Caco-2 (cell line): Measurements from ENCODE around the gene C10orf90. TPM values are rescaled to one million over a fixed set of nuclear protein-coding genes. Genes with fewer than 3 reads are reported as not detected.

ENCODE experiments used
- BruUV-seq: library from RNA; stranded (reverse); fragments of 400-500 nt; replicated peaks from 2 replicates; lab custom pipeline; 2021; lab: Mats Ljungman, UMichigan
- CTCF ChIA-PET: fragments of 300-600 bp; sonication (Branson Sonifier 250); formaldehyde crosslinking; loops from one replicate; lab custom pipeline; 2022; ENCODE audit warnings: antibody characterized with exemption; lab: Charles Lee
- POLR2A ChIA-PET: fragments of 300-600 bp; sonication (Branson Sonifier 250); formaldehyde crosslinking; loops from one replicate; lab custom pipeline; 2022; ENCODE audit warnings: antibody characterized with exemption; lab: Charles Lee
- DNase-seq, 2 experiments: peaks; one replicate each; pipeline versions ENCODE4 v3.0.0 to v3.0.0-alpha.2; 2020 to 2022
- H3K27me3 ChIP-seq: replicated peaks from 2 replicates; pipeline ENCODE4 v1.6.0; 2011; ENCODE audit warnings: low read length; ENCODE audit not compliant: control insufficient read depth, insufficient read depth
- H3K36me3 ChIP-seq: 2 replicates; pipeline ENCODE4 v1.5.1; 2011; ENCODE audit warnings: low read length; ENCODE audit not compliant: control insufficient read depth, insufficient read depth
- H3K4me1 ChIP-seq: fragments of 250-450 bp; sonication (Bioruptor Pico); 2 replicates; pipeline ENCODE4 v1.5.1; 2020; ENCODE audit warnings: mild to moderate bottlenecking
- H3K4me3 ChIP-seq: 2 replicates; pipeline ENCODE4 v1.5.1; 2011; ENCODE audit warnings: low read depth, mild to moderate bottlenecking, control low read depth, low read length
- H3K9me3 ChIP-seq: fragments of 250-450 bp; sonication (Bioruptor Pico); 2 replicates; pipeline ENCODE4 v1.5.1; 2020; ENCODE audit warnings: mild to moderate bottlenecking, moderate library complexity
- H3K27ac Mint-ChIP-seq: one replicate; pipeline ENCODE4 v1.8.0; 2022; ENCODE audit warnings: mixed read lengths; ENCODE audit not compliant: unreplicated experiment
- H3K27me3 Mint-ChIP-seq: one replicate; pipeline ENCODE4 v1.8.0; 2022; ENCODE audit warnings: mixed read lengths; ENCODE audit not compliant: insufficient read depth, unreplicated experiment
- H3K36me3 Mint-ChIP-seq: one replicate; pipeline ENCODE4 v1.8.0; 2022; ENCODE audit warnings: mild to moderate bottlenecking, mixed read lengths; ENCODE audit not compliant: insufficient read depth, unreplicated experiment
- H3K4me1 Mint-ChIP-seq: one replicate; pipeline ENCODE4 v1.8.0; 2022; ENCODE audit warnings: low read depth, mixed read lengths; ENCODE audit not compliant: unreplicated experiment
- H3K4me3 Mint-ChIP-seq: one replicate; pipeline ENCODE4 v1.8.0; 2022; ENCODE audit warnings: mild to moderate bottlenecking, moderate library complexity, mixed read lengths; ENCODE audit not compliant: unreplicated experiment
- H3K9me3 Mint-ChIP-seq: one replicate; pipeline ENCODE4 v1.8.0; 2022; ENCODE audit warnings: mixed read lengths; ENCODE audit not compliant: unreplicated experiment
- intact Hi-C: fragments of 100-400 bp; cut with micrococcal nuclease; formaldehyde crosslinking; loops from one replicate; pipeline ENCODE4 v1.10.0; 2022; ENCODE audit not compliant: unreplicated experiment
- total RNA-seq: library from RNA; stranded (reverse); gene quantifications from 2 replicates; pipeline ENCODE4 v1.2.3, GENCODE V29; 2022
- TF ChIP-seq, protein P1 (sequence below), 2 experiments: fragments of 200-600 bp in 1 of 2; IDR thresholded peaks; 1 replicate in 1 of 2; 2 replicates in 1 of 2; pipeline versions ENCODE4 v1.5.1 to v1.8.0; 2011 to 2022; ENCODE audit warnings: antibody characterized with exemption in 1 of 2, control low read depth in 1 of 2, inconsistent platforms in 1 of 2, low read depth in 1 of 2, low read length in 1 of 2, mild to moderate bottlenecking in 1 of 2, moderate library complexity in 1 of 2; ENCODE audit not compliant: insufficient read depth in 1 of 2, severe bottlenecking in 1 of 2, unreplicated experiment in 1 of 2

Gene C10orf90
- total RNA-seq, 1 experiment from 2014 or later = not detected

DNA sequence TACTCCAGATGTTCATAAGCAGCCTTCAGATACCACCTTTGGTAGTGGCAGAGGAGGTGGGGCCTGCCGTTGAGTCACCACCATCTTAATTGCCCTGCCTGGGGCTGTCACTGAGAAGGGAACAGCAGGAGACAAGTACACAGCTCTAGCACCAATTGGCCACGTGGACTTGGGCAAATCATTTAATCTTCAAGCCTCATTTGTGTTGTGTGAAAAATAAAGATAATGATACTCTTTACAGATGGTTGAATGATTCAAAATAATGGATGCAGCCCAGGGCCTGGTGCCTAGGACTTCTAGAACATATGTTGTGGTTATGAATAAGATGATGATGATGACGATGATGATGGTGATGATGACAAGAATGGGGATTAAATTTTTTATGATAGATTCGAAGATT, 170.3 kb downstream of the C10orf90 start:
- no peaks in the 10 kb centered on the region for H3K27me3 ChIP-seq
- DNase-seq = no peak
- no peaks in the 10 kb centered on the region for H3K9me3 Mint-ChIP-seq
- H3K9me3 ChIP-seq = no peaks in the 10 kb centered on the region
- H3K4me1 Mint-ChIP-seq = no peaks in the 10 kb centered on the region
- H3K4me1 ChIP-seq = no peaks in the 10 kb centered on the region
- no peaks in the 10 kb centered on the region for H3K36me3 ChIP-seq
- H3K36me3 Mint-ChIP-seq = no peaks in the 10 kb centered on the region
- ChIA-PET POLR2A (no interaction called here), CTCF (no interaction called here)
- no peak overlapping the region for H3K4me3 ChIP-seq
- H3K27ac Mint-ChIP-seq = no peak overlapping the region
- no peak overlapping the region for H3K4me3 Mint-ChIP-seq
- intact Hi-C loops = loop anchor here (5.0 kb wide), 1 partner anchor 633 kb away; no protein-coding TSS in a partner anchor
- H3K27me3 Mint-ChIP-seq = peaks cover 23% of the 10 kb centered on the region
- TF ChIP-seq, protein P1, sequence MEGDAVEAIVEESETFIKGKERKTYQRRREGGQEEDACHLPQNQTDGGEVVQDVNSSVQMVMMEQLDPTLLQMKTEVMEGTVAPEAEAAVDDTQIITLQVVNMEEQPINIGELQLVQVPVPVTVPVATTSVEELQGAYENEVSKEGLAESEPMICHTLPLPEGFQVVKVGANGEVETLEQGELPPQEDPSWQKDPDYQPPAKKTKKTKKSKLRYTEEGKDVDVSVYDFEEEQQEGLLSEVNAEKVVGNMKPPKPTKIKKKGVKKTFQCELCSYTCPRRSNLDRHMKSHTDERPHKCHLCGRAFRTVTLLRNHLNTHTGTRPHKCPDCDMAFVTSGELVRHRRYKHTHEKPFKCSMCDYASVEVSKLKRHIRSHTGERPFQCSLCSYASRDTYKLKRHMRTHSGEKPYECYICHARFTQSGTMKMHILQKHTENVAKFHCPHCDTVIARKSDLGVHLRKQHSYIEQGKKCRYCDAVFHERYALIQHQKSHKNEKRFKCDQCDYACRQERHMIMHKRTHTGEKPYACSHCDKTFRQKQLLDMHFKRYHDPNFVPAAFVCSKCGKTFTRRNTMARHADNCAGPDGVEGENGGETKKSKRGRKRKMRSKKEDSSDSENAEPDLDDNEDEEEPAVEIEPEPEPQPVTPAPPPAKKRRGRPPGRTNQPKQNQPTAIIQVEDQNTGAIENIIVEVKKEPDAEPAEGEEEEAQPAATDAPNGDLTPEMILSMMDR (IDR thresholded peaks at IDR 0.05; ENCODE audit: insufficient read depth in 1 of 2, low read depth in 1 of 2, low read length in 1 of 2, severe bottlenecking in 1 of 2, unreplicated experiment in 1 of 2) = no peak
- BruUV-seq = no TSS peak

DNA sequence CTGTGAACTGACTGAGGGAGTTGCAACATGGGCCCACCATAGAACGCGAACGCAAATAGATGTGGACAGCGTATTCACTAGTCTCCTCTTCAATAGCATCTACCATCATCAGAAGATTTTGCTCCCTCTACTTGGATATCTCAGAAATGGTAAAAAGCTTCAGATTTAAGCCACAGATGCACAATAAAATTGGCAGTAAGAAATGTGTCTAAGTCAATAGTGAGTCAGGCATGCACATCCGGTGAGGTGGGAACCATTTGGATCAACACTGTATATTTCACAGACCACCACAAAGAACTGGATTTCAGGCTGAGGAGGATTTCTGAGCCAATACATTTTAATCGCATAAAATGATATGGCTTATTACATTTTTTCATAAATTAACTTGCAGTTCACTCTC, 170.7 kb downstream of the C10orf90 start:
- no peaks in the 10 kb centered on the region for H3K4me1 Mint-ChIP-seq
- ChIA-PET POLR2A (no interaction called here), CTCF (no interaction called here)
- Histone ChIP-seq H3K4me1 (no peaks in the 10 kb centered on the region), H3K27me3 (no peaks in the 10 kb centered on the region), H3K4me3 (no peak overlapping the region), H3K36me3 (no peaks in the 10 kb centered on the region), H3K9me3 (no peaks in the 10 kb centered on the region)
- no peak overlapping the region for H3K27ac Mint-ChIP-seq
- DNase-seq = no peak
- H3K9me3 Mint-ChIP-seq = no peaks in the 10 kb centered on the region
- H3K36me3 Mint-ChIP-seq = no peaks in the 10 kb centered on the region
- no TSS peak for BruUV-seq
- H3K27me3 Mint-ChIP-seq = peaks cover 23% of the 10 kb centered on the region
- H3K4me3 Mint-ChIP-seq = no peak overlapping the region
- TF ChIP-seq, protein P1 (IDR thresholded peaks at IDR 0.05; ENCODE audit: insufficient read depth in 1 of 2, low read depth in 1 of 2, low read length in 1 of 2, severe bottlenecking in 1 of 2, unreplicated experiment in 1 of 2) = no peak
- intact Hi-C loops = loop anchor here (5.0 kb wide), 1 partner anchor 632 kb away; no protein-coding TSS in a partner anchor

DNA sequence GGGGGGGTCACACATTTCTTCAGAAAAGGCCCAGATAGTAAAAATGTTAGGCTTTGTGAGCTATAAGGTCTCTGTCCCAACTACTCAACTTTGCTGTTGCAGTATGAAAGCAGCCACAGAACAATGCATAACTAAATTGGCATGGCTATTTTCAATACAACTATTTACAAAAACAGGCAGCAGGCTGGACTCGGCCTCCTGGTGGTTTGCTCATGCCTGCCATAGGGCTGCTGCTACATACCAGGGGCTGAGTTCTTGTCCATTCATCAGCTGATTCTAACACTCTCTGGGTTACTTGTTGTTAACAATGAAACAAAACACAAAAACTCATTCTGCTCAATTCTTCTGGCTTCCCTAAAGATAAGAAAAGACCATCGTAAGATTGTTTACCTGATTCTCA, 172.8 kb downstream of the C10orf90 start:
- POLR2A ChIA-PET = no interaction called here
- H3K4me3 Mint-ChIP-seq = no peak overlapping the region
- H3K27ac Mint-ChIP-seq = no peak overlapping the region

More for the DNA sequence above, 172.8 kb downstream of the C10orf90 start:
- H3K36me3 Mint-ChIP-seq = no peaks in the 10 kb centered on the region
- H3K27me3 Mint-ChIP-seq = peaks cover 13% of the 10 kb centered on the region
- intact Hi-C loops = no loop called here
- no peaks in the 10 kb centered on the region for H3K9me3 ChIP-seq
- no peak for DNase-seq
- BruUV-seq = no TSS peak
- H3K36me3 ChIP-seq = no peaks in the 10 kb centered on the region
- H3K4me1 Mint-ChIP-seq = no peaks in the 10 kb centered on the region
- no peaks in the 10 kb centered on the region for H3K9me3 Mint-ChIP-seq
- TF ChIP-seq, protein P1 (IDR thresholded peaks at IDR 0.05; ENCODE audit: insufficient read depth in 1 of 2, low read depth in 1 of 2, low read length in 1 of 2, severe bottlenecking in 1 of 2, unreplicated experiment in 1 of 2) = no peak
- no peaks in the 10 kb centered on the region for H3K27me3 ChIP-seq
- H3K4me3 ChIP-seq = no peak overlapping the region
- no peaks in the 10 kb centered on the region for H3K4me1 ChIP-seq
- CTCF ChIA-PET = no interaction called here
